Renal cortex interstitium (tissue), 11 donors: Measurements from ENCODE around the gene GOLT1B. TPM values are rescaled to one million over a fixed set of nuclear protein-coding genes. Genes with fewer than 3 reads are reported as not detected.

Source experiments
- DNase-seq, 11 donors: peaks; one replicate each; pipeline ENCODE4 v3.0.0-alpha.2; 2013; ENCODE audit warnings: low read depth in 9 of 11, low spot score in 4 of 11; ENCODE audit errors: extremely low read depth in 1 of 11
- polyA plus RNA-seq, 3 donors: library from polyadenylated mRNA; unstranded; fragments of 120-200 nt; gene quantifications; one replicate each; pipeline ENCODE4 v1.2.1, GENCODE V29; 2013; ENCODE audit not compliant: insufficient read length in 3 of 3

GOLT1B gene
- polyA plus RNA-seq, 3 donors: 35.7 to 39.7 (median 36.3) TPM

GRCh38 chr12:21551841-21552465 lies 50.4 kb downstream of the GOLT1B start:
- no peak for DNase-seq

- no peak for DNase-seq
These were observed 51.2 kb downstream of the GOLT1B start for GRCh38 chr12:21552635-21553328.

GRCh38 chr12:21553329-21553675 lies 51.7 kb downstream of the GOLT1B start:
- DNase-seq: no peak

- no peak for DNase-seq
These were observed 56.6 kb downstream of the GOLT1B start for GRCh38 chr12:21558100-21558679.

- no peak for DNase-seq
These were observed 58.4 kb downstream of the GOLT1B start for GRCh38 chr12:21559855-21560569.

GRCh38 chr12:21561158-21561557 lies 59.6 kb downstream of the GOLT1B start:
- DNase-seq: no peak

GRCh38 chr12:21562859-21563258 lies 61.3 kb downstream of the GOLT1B start:
- DNase-seq: no peak

GRCh38 chr12:21566223-21566906 lies 64.8 kb downstream of the GOLT1B start:
- peak in 1 of 11 donors; percentile 27 for DNase-seq

- DNase-seq: no peak
These were observed 65.4 kb downstream of the GOLT1B start for GRCh38 chr12:21566907-21567394.

Other genes with a start within 250 kb of the GOLT1B start
- gene SLCO1A2, start 166.9 kb upstream of the GOLT1B start, polyA plus RNA-seq: under 1 TPM; 0.12 to 0.33 (median 0.17) TPM
- not detected for gene IAPP, start 128.9 kb upstream of the GOLT1B start, polyA plus RNA-seq
- 10 to 100 TPM; 15.3 to 23.4 (median 22.3) TPM for gene PYROXD1, start 64.1 kb upstream of the GOLT1B start, polyA plus RNA-seq
- 10 to 100 TPM; 27.5 to 34.4 (median 30.1) TPM for gene RECQL, start 154 bp upstream of the GOLT1B start, polyA plus RNA-seq
- 10 to 100 TPM; 13.2 to 17.0 (median 15.5) TPM for gene SPX, start 24.5 kb downstream of the GOLT1B start, polyA plus RNA-seq
- gene GYS2, start 103.1 kb downstream of the GOLT1B start, polyA plus RNA-seq: under 1 TPM in 1 of 3 donors, not detected in 2; 0.32 TPM
- gene LDHB, start 156.1 kb downstream of the GOLT1B start, polyA plus RNA-seq: 1,000 to 10,000 TPM; 1,291 to 1,840 (median 1,498) TPM